ENCODE data around the gene SEC24B.
"Not testable (repeated sequence)": the region's sequence is repeated elsewhere in the genome, so short reads cannot be mapped to it uniquely, and the experiment has no call there.

Gene SEC24B

GRCh38 chr4:109429545-109429944 is 4.1 kb upstream of the SEC24B start:
- in situ Hi-C loops (cut with MboI; ENCODE audit: low sequenced_read_pairs), result loop anchor here (25.0 kb wide), 1 partner anchor 383 kb away; the partner anchor contains the start of genes CFI and GAR1

DNA sequence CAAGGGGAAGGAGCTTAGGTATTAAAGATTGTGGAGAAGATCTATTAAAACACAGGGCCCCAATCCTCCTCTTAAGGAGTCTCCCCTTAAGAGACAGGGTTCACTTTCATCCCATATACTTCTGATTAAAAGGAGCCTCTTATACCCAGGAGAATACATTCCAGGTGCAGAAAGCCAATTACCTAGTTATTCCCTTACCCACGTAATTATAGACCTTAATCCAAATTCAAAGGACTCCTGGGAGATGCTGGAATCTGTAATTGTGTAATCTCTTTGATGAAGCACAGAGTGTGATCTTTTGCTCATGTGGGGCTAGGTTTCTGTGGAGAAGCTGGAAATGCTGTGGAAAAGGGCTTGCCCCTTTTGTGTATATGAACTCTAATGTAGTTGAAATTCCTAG is 1.4 kb upstream of the SEC24B start:
- in situ Hi-C loops (cut with MboI; ENCODE audit: low sequenced_read_pairs), result loop anchor here (25.0 kb wide), 1 partner anchor 380 kb away; the partner anchor contains the start of genes CFI and GAR1

- in situ Hi-C loops (cut with MboI; ENCODE audit: low sequenced_read_pairs), result loop anchor here (25.0 kb wide), 1 partner anchor 380 kb away; the partner anchor contains the start of genes CFI and GAR1
Observed at GRCh38 chr4:109432696-109433095, 919 bp upstream of the SEC24B start.

- in situ Hi-C loops (cut with MboI; ENCODE audit: low sequenced_read_pairs), result loop anchor here (25.0 kb wide), 1 partner anchor 378 kb away; the partner anchor contains the start of genes CFI and GAR1
Observed at GRCh38 chr4:109434007-109434971, 674 bp downstream of the SEC24B start.

- in situ Hi-C loops (cut with MboI; ENCODE audit: low sequenced_read_pairs), result loop anchor here (25.0 kb wide), 1 partner anchor 377 kb away; the partner anchor contains the start of genes CFI and GAR1
Observed at GRCh38 chr4:109435635-109436034, 2.0 kb downstream of the SEC24B start.

- in situ Hi-C loops (cut with MboI; ENCODE audit: low sequenced_read_pairs), result loop anchor here (25.0 kb wide), 1 partner anchor 376 kb away; the partner anchor contains the start of genes CFI and GAR1
Observed at GRCh38 chr4:109436504-109436903, 2.9 kb downstream of the SEC24B start.

DNA sequence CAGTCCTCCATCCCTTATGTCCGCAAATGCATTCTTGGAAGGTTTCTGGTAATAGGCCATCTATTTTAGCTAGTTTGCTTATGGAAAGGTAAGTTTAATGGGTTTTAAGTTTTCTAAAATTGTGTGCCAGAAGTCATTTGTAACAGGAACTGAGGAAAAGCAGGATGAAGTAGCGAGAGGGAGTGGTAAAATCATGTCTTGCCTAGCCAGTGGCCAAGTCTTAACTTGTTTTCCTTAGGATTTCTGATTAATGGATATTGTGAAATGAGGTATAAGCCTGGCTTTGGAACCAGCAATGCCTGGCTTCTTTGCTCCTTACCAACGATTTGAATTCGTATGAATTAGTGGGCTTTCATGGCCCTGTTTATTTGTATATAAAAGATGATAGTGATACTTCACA is 7.3 kb downstream of the SEC24B start:
- in situ Hi-C loops (cut with MboI; ENCODE audit: low sequenced_read_pairs), result loop anchor here (25.0 kb wide), 1 partner anchor 371 kb away; the partner anchor contains the start of genes CFI and GAR1

DNA sequence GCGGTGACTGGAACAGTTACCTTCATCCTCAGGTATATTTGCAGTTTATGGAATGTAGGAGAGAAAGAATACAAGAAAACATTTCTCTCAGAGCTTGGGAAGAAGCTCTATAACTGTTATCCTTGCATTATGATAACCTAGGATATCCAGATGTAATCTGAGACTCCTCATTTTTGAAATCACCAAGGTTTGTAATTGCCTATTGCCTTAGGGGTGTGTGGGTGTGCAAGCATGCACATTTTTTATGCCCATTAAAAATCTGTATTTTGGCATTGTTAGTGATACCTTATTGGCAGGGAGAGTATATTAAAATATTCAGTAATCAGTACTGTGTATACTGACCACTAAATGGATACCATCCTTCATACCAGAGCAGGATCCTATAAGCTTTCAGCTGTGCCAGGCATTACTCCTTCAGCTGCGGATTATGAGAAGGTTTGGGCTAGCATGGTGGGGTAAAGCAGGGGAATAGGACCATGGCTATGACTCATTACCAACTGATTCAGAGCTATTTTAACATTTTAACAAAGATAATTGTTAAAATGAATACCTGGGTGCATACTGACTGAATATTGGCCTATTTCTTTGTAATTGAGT is 8.3 kb downstream of the SEC24B start:
- in situ Hi-C loops (cut with MboI; ENCODE audit: low sequenced_read_pairs), result loop anchor here (25.0 kb wide), 1 partner anchor 370 kb away; the partner anchor contains the start of genes CFI and GAR1

GRCh38 chr4:109444182-109444844 is 10.7 kb downstream of the SEC24B start:
- in situ Hi-C loops (cut with MboI; ENCODE audit: low sequenced_read_pairs), result loop anchor here (25.0 kb wide), 1 partner anchor 368 kb away; the partner anchor contains the start of genes CFI and GAR1

DNA sequence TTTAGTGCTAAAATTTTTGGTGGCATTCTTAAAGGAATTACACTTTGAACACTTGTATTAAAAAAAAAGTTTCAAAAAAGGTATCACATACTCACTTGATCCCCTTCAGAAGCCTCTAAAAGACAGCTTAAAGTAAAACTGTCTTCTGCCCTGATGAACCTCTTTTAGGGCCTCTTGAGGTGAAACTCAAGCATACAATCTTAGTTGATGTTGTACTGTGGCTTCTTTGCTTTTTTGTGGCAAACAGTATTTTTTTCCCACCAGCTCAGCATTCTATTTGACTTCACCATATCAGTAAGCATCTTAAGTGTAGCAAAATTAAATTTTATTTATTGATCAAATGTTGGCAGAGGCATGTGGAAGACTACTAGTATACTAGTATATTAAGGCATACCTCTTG is 13.7 kb downstream of the SEC24B start:
- in situ Hi-C loops (cut with MboI; ENCODE audit: low sequenced_read_pairs), result loop anchor here (25.0 kb wide), 1 partner anchor 365 kb away; the partner anchor contains the start of genes CFI and GAR1

DNA sequence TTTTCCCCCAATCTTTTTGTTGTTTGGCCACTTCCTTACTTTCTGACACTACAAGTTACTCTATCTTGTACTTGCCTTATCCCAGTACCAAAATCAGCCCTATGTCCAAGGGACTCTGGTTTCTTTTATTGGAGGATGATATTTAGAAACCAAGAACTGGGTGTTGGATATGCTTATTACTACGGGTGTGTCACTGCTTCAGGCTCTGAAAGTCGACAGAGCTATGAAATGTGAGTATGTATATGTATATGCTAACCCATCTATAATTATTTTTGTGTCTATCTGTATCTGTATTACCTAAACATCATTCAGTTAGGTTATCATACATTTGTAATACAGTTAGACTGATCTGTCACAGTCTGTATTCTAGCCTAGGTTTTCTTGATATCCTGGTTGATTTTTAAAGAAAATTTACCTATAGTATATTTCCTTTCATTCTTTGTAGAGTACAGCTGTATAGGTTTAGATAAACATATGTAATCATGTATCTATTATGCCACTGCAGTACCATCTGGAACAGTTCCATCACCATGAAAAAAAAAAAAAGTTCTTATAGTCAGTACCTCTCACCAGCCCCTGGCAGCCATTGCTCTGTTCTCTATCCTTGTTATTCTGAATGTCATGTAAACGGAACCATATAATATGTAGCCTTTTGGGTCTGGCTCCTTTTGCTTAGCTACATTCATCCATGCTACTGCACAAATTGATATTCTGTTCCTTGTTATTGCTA is 18.1 kb downstream of the SEC24B start:
- in situ Hi-C loops (cut with MboI; ENCODE audit: low sequenced_read_pairs), result no loop called here

DNA sequence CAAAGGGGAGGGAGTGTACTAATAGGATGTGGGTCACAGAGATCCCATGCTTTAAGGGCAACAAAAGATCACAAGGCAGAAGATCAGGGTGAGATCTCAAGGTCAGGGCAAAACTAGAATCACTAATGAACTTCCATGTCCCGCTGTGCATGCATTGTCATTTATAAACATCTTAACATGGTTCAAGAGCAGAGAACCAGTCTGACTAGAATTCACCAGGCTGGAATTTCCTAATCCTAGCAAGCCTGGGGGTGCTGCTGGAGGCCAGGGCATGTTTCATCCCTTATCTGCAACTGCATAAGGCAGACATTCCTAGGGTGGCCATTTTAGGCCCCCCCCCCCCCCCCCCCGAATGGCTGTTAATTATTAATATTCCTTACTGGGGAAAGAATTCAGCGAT is 19.5 kb downstream of the SEC24B start:
- in situ Hi-C loops (cut with MboI; ENCODE audit: low sequenced_read_pairs), result not testable (repeated sequence)

DNA sequence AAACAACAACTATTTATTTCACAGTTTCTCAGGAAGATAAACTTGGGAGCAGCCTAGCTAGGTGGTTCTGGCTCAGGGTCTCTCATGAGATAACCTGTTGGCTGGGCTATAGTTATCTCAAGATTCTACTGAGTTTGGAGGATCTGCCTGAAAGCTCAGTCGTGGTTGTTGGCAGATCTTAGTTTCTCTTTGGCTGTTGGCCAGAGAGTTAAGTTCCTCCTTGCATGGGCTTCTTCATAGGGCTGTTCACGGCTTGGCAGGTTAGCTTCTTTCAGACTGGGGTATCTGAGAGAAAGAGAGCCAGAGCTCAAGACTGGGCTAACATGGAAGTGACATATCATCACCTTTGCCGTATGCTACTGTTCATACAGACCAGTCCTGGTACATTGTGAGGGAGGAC is 28.7 kb downstream of the SEC24B start:
- in situ Hi-C loops (cut with MboI; ENCODE audit: low sequenced_read_pairs), result no loop called here

GRCh38 chr4:109462802-109463201 is 29.2 kb downstream of the SEC24B start:
- in situ Hi-C loops (cut with MboI; ENCODE audit: low sequenced_read_pairs), result no loop called here

GRCh38 chr4:109465069-109465468 is 31.5 kb downstream of the SEC24B start:
- in situ Hi-C loops (cut with MboI; ENCODE audit: low sequenced_read_pairs), result no loop called here

- in situ Hi-C loops (cut with MboI; ENCODE audit: low sequenced_read_pairs), result no loop called here
Observed at GRCh38 chr4:109469915-109470314, 36.3 kb downstream of the SEC24B start.

GRCh38 chr4:109472343-109472761 is 38.7 kb downstream of the SEC24B start:
- in situ Hi-C loops (cut with MboI; ENCODE audit: low sequenced_read_pairs), result no loop called here

- in situ Hi-C loops (cut with MboI; ENCODE audit: low sequenced_read_pairs), result no loop called here
Observed at GRCh38 chr4:109473824-109474223, 40.2 kb downstream of the SEC24B start.

DNA sequence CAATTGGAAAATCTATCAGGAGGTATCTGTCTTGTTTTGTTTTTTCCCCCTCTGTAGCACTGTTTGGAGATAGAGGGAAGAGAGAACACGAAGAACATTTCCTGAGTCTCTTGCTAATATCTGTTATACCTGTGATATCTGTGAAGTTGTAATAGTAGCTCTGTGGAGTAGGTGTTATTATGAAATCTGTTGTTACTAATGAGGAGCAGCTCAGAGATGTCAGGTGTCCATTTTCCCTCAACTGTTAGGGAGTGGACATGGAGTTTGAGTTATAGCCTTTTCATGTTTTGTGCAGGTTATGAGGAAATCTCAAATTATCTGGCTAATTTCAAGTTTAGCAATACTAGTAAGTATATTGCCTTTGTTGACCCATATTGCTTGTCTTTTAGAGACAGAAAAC is 52.4 kb downstream of the SEC24B start:
- in situ Hi-C loops (cut with MboI; ENCODE audit: low sequenced_read_pairs), result no loop called here

DNA sequence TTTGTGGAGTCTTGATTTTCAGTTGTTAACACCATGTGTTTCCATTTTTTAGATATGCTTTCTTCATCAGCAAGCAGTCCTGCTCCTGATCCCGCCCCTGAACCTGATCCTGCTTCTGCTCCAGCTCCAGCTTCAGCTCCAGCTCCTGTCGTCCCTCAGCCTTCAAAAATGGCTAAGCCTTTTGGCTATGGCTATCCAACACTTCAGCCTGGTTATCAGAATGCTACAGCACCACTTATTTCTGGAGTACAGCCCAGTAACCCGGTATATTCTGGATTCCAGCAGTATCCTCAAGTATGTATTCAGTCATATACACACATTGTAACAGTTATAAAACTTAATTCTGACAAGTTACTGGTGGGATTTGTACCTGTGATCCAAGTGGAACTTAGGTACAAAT is 60.9 kb downstream of the SEC24B start:
- in situ Hi-C loops (cut with MboI; ENCODE audit: low sequenced_read_pairs), result no loop called here

Data from HL-60/S4 treated with retinoic acid at 250 ng/mL for 4 days and 3 days (cell line).